ENCODE measurements around the gene AKAP6.

Gene AKAP6

GRCh38 chr14:32707742-32708500, 378.8 kb downstream of the AKAP6 start:
- Mint-ChIP-seq H3K9me3 (no peaks in the 10 kb centered on the region), H3K27me3 (no peaks in the 10 kb centered on the region), H3K36me3 (no peaks in the 10 kb centered on the region), H3K4me3 (no peak overlapping the region), H3K27ac (peak overlapping the region; percentile 2), H3K4me1 (peaks cover 0 to 1% of the 10 kb centered on the region in 2 donors)
- ATAC-seq (replicated peaks) (no peak), DNase-seq (no peak)

GRCh38 chr14:32709027-32709426, 379.9 kb downstream of the AKAP6 start:
- H3K9me3 Mint-ChIP-seq: no peaks in the 10 kb centered on the region

GRCh38 chr14:32710231-32710671, 381.2 kb downstream of the AKAP6 start:
- ATAC-seq (replicated peaks) (no peak), DNase-seq (no peak)
- Mint-ChIP-seq H3K9me3 (no peaks in the 10 kb centered on the region), H3K4me1 (peaks cover 0 to 1% of the 10 kb centered on the region in 2 donors), H3K27ac (no peak overlapping the region), H3K36me3 (no peaks in the 10 kb centered on the region), H3K4me3 (no peak overlapping the region), H3K27me3 (no peaks in the 10 kb centered on the region)

More at GRCh38 chr14:32709027-32709426, 379.9 kb downstream of the AKAP6 start:
- Mint-ChIP-seq H3K27ac (no peak overlapping the region), H3K4me1 (peaks cover 0 to 1% of the 10 kb centered on the region in 2 donors), H3K4me3 (no peak overlapping the region), H3K27me3 (no peaks in the 10 kb centered on the region), H3K36me3 (no peaks in the 10 kb centered on the region)
- no peak for DNase-seq
- ATAC-seq (replicated peaks): no peak

- Mint-ChIP-seq H3K27ac (no peak overlapping the region), H3K9me3 (no peaks in the 10 kb centered on the region)
- no peak for DNase-seq
These were observed 381.9 kb downstream of the AKAP6 start for GRCh38 chr14:32710731-32711680.

GRCh38 chr14:32713856-32714255, 384.8 kb downstream of the AKAP6 start:
- H3K4me1 Mint-ChIP-seq: no peaks in the 10 kb centered on the region
- DNase-seq (no peak), ATAC-seq (replicated peaks) (no peak)
- no peaks in the 10 kb centered on the region for H3K9me3 Mint-ChIP-seq
- no peak overlapping the region for H3K27ac Mint-ChIP-seq
- H3K4me3 Mint-ChIP-seq: no peak overlapping the region
- no peaks in the 10 kb centered on the region for H3K36me3 Mint-ChIP-seq
- H3K27me3 Mint-ChIP-seq: no peaks in the 10 kb centered on the region

More at GRCh38 chr14:32710731-32711680, 381.9 kb downstream of the AKAP6 start:
- no peaks in the 10 kb centered on the region for H3K36me3 Mint-ChIP-seq
- ATAC-seq (replicated peaks): peak; percentile 42 to 47
- H3K27me3 Mint-ChIP-seq: no peaks in the 10 kb centered on the region
- peaks cover 0 to 1% of the 10 kb centered on the region in 2 donors for H3K4me1 Mint-ChIP-seq
- H3K4me3 Mint-ChIP-seq: no peak overlapping the region

- no peak for ATAC-seq (replicated peaks)
- Mint-ChIP-seq H3K4me3 (no peak overlapping the region), H3K27ac (no peak overlapping the region), H3K9me3 (peaks cover 0 to 2% of the 10 kb centered on the region in 2 donors), H3K4me1 (no peaks in the 10 kb centered on the region), H3K27me3 (no peaks in the 10 kb centered on the region), H3K36me3 (no peaks in the 10 kb centered on the region)
- no peak for DNase-seq
These were observed 390.5 kb downstream of the AKAP6 start for GRCh38 chr14:32719601-32720000.

- DNase-seq (no peak), ATAC-seq (replicated peaks) (no peak)
- H3K4me1 Mint-ChIP-seq: no peaks in the 10 kb centered on the region
- H3K27me3 Mint-ChIP-seq: no peaks in the 10 kb centered on the region
- no peak overlapping the region for H3K27ac Mint-ChIP-seq
- H3K4me3 Mint-ChIP-seq: no peak overlapping the region
- H3K36me3 Mint-ChIP-seq: no peaks in the 10 kb centered on the region
- peaks cover 0 to 2% of the 10 kb centered on the region in 2 donors for H3K9me3 Mint-ChIP-seq
These were observed 391.8 kb downstream of the AKAP6 start for GRCh38 chr14:32720927-32721326.

- H3K9me3 Mint-ChIP-seq: peaks cover 0 to 2% of the 10 kb centered on the region in 2 donors
- ATAC-seq (replicated peaks) (no peak), DNase-seq (no peak)
- H3K27ac Mint-ChIP-seq: no peak overlapping the region
- H3K4me3 Mint-ChIP-seq: no peak overlapping the region
- H3K36me3 Mint-ChIP-seq: no peaks in the 10 kb centered on the region
- no peaks in the 10 kb centered on the region for H3K27me3 Mint-ChIP-seq
- no peaks in the 10 kb centered on the region for H3K4me1 Mint-ChIP-seq
These were observed 393.6 kb downstream of the AKAP6 start for GRCh38 chr14:32722631-32723183.

GRCh38 chr14:32724867-32725471, 395.9 kb downstream of the AKAP6 start:
- DNase-seq (no peak), ATAC-seq (replicated peaks) (no peak)
- no peak overlapping the region for H3K4me3 Mint-ChIP-seq
- no peak overlapping the region for H3K27ac Mint-ChIP-seq
- no peaks in the 10 kb centered on the region for H3K27me3 Mint-ChIP-seq
- peaks cover 0 to 2% of the 10 kb centered on the region in 2 donors for H3K9me3 Mint-ChIP-seq
- no peaks in the 10 kb centered on the region for H3K4me1 Mint-ChIP-seq
- H3K36me3 Mint-ChIP-seq: no peaks in the 10 kb centered on the region

- Mint-ChIP-seq H3K4me3 (no peak overlapping the region), H3K27ac (no peak overlapping the region), H3K9me3 (peaks cover 0 to 2% of the 10 kb centered on the region in 2 donors), H3K27me3 (no peaks in the 10 kb centered on the region), H3K36me3 (no peaks in the 10 kb centered on the region), H3K4me1 (no peaks in the 10 kb centered on the region)
- DNase-seq: no peak
- ATAC-seq (replicated peaks): no peak
These were observed 397.4 kb downstream of the AKAP6 start for GRCh38 chr14:32726516-32726915.

- DNase-seq: no peak
- ATAC-seq (replicated peaks): no peak
- Mint-ChIP-seq H3K4me1 (no peaks in the 10 kb centered on the region), H3K27ac (no peak overlapping the region), H3K9me3 (no peaks in the 10 kb centered on the region), H3K36me3 (no peaks in the 10 kb centered on the region), H3K27me3 (no peaks in the 10 kb centered on the region), H3K4me3 (no peak overlapping the region)
These were observed 398.7 kb downstream of the AKAP6 start for GRCh38 chr14:32727832-32728231.

- Mint-ChIP-seq H3K4me3 (no peak overlapping the region), H3K4me1 (no peaks in the 10 kb centered on the region), H3K27ac (no peak overlapping the region), H3K9me3 (no peaks in the 10 kb centered on the region), H3K27me3 (no peaks in the 10 kb centered on the region), H3K36me3 (no peaks in the 10 kb centered on the region)
- ATAC-seq (replicated peaks) (no peak), DNase-seq (no peak)
These were observed 399.4 kb downstream of the AKAP6 start for GRCh38 chr14:32728526-32728925.

- Mint-ChIP-seq H3K36me3 (no peaks in the 10 kb centered on the region), H3K4me3 (no peak overlapping the region), H3K9me3 (no peaks in the 10 kb centered on the region), H3K27ac (no peak overlapping the region), H3K27me3 (no peaks in the 10 kb centered on the region), H3K4me1 (no peaks in the 10 kb centered on the region)
- no peak for ATAC-seq (replicated peaks)
- no peak for DNase-seq
These were observed 399.9 kb downstream of the AKAP6 start for GRCh38 chr14:32728976-32729375.

- no peaks in the 10 kb centered on the region for H3K36me3 Mint-ChIP-seq
- no peaks in the 10 kb centered on the region for H3K4me1 Mint-ChIP-seq
- H3K9me3 Mint-ChIP-seq: no peaks in the 10 kb centered on the region
- no peaks in the 10 kb centered on the region for H3K27me3 Mint-ChIP-seq
- no peak overlapping the region for H3K4me3 Mint-ChIP-seq
- ATAC-seq (replicated peaks) (no peak), DNase-seq (no peak)
- no peak overlapping the region for H3K27ac Mint-ChIP-seq
These were observed 402.2 kb downstream of the AKAP6 start for GRCh38 chr14:32731249-32731648.

All from stimulated activated naive B cell treated with anti-CD40 and anti-IgM and Interleukin-4, amounts not matched to agents 10 μg/mL and 1 μg/mL and 100 μg/mL, for 72 hours (primary cell).